ENCODE results near the gene ZNF71.

ZNF71 gene

DNA sequence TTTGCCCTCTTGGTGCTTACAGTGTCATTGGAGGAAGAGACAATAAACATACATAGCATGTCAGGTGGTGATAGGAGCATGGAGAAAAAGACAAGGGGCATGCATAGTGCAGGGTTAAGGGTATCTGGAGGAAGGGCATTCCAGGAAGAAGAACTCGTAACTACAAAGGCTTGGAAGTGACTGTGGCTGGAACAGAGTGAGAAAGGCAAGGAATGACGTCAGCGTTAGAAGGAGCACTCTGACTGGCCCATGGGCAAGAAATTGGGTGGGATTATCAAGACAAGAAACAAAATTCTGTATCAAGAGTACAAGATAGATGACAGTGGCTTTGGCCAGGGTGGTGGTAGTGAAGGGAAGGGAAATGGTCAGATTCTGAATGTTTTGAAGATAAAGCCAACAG lies 59.0 kb downstream of the ZNF71 start:
- TF ChIP-seq, protein P1, sequence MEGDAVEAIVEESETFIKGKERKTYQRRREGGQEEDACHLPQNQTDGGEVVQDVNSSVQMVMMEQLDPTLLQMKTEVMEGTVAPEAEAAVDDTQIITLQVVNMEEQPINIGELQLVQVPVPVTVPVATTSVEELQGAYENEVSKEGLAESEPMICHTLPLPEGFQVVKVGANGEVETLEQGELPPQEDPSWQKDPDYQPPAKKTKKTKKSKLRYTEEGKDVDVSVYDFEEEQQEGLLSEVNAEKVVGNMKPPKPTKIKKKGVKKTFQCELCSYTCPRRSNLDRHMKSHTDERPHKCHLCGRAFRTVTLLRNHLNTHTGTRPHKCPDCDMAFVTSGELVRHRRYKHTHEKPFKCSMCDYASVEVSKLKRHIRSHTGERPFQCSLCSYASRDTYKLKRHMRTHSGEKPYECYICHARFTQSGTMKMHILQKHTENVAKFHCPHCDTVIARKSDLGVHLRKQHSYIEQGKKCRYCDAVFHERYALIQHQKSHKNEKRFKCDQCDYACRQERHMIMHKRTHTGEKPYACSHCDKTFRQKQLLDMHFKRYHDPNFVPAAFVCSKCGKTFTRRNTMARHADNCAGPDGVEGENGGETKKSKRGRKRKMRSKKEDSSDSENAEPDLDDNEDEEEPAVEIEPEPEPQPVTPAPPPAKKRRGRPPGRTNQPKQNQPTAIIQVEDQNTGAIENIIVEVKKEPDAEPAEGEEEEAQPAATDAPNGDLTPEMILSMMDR (IDR thresholded peaks at IDR 0.05; ENCODE audit: insufficient read depth, low read length, missing control alignments), result no peak
- DNase-seq (ENCODE audit: low read depth, low spot score), result no peak
- CTCF ChIA-PET, result no interaction called here
- POLR2A ChIA-PET, result no interaction called here
- no peak overlapping the region for H3K4me3 ChIP-seq (ENCODE audit: low read depth, low read length)

DNA sequence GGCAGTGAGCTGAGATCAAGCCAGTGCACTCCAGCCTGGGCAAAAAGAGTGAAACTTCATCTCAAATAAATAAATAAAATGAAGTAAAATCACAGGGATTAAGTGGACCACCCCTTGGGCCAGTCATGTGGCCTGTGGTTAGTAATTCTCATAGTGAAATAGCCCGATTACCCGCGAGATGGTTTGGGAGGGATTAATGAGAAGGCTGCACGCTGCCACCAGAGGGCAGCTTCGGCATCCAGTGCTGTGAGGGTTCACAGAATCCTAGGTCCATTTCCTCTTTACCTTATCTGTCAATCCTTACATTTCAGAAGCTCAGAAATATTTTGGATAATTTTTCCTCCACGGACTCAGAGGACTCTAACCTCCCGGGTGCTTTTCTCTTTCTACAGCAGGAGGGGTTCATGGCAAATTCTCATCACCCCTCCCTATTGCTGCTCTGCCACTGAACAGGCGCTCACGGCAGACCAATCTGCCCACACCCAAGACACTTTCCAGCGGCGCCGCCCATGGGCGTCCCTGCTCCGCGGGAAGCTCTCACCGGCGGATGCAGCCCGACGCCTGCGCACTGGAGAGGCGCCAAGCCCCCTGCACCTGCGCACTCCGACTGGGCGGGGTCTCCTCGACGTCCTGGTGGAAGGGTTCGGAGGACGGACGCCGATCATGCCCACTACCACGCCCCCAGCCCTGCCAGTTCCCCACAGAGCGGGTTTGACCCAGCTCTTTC lies 65.4 kb downstream of the ZNF71 start:
- CTCF ChIA-PET, result no interaction called here
- DNase-seq (ENCODE audit: low read depth, low spot score), result no peak
- H3K4me3 ChIP-seq (ENCODE audit: low read depth, low read length), result no peak overlapping the region
- POLR2A ChIA-PET, result no interaction called here
- TF ChIP-seq, protein P1 (IDR thresholded peaks at IDR 0.05; ENCODE audit: insufficient read depth, low read length, missing control alignments), result no peak

DNA sequence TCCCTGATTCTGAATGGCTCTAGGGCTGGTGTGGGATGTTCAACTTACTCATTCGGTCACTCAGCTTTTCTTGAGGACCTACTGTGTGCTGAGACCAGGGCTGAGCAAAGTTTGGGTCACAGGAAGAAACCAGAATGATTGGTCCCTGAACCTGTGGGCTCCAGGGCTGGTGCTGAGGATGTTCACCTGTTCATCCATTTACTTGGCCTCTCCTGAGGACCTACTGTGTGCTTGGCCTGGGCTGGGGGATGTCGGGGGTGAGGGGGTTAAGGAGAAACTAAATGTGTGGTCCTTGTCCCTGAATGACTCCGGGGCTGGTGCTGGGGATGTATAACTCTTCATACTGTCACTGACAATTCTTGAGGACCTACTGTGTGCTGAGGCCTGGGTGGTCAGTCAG lies 66.1 kb downstream of the ZNF71 start:
- TF ChIP-seq, protein P1 (IDR thresholded peaks at IDR 0.05; ENCODE audit: insufficient read depth, low read length, missing control alignments), result no peak
- ChIA-PET POLR2A (no interaction called here), CTCF (no interaction called here)

DNA sequence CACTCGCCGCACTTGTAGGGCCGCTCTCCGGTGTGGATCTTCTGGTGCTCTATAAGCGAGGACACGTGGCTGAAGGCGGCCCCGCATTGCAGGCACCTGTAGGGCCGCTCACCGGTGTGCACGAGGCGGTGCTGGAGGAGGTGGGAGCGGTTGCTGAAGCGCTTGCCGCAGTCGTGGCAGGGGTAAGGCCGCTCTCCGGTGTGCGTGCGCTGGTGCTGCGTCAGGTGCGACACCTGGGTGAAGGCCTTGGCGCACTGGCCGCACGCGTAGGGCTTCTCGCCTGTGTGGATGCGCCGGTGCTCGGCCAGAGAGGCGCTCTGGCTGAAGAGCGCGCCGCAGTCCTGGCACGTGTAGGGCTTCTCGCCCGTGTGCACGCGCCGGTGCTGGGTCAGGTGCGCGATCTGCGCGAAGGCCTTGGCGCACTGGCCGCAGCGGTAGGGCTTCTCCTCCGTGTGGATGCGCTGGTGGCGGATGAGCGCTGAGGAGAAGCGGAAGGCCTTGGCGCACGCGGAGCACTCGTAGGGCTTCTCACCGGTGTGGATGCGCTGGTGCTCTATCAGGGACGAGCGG lies 68.9 kb downstream of the ZNF71 start:
- ChIA-PET CTCF (no interaction called here), POLR2A (no interaction called here)
- no peak for DNase-seq (ENCODE audit: low read depth, low spot score)
- no peak overlapping the region for H3K4me3 ChIP-seq (ENCODE audit: low read depth, low read length)
- TF ChIP-seq, protein P1 (IDR thresholded peaks at IDR 0.05; ENCODE audit: insufficient read depth, low read length, missing control alignments), result no peak

More for the DNA sequence above, 66.1 kb downstream of the ZNF71 start:
- no peak for DNase-seq (ENCODE audit: low read depth, low spot score)
- H3K4me3 ChIP-seq (ENCODE audit: low read depth, low read length), result no peak overlapping the region

DNA sequence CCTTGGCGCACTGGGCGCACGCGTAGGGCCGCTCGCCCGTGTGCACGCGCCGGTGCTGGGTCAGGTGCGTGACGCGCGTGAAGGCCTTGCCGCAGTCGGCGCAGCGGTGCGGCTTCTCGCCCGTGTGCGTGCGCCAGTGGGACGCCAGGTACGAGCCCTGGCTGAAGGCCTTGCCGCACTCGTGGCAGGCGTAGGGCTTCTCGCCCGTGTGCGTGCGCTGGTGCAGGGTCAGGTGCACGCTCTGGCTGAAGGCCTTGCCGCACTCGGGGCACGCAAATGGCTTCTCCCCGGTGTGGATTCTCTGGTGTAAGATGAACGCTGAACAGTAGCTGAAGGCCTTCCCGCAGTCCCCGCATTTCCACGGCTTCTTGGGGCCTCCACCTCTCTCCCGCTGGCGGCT lies 69.4 kb downstream of the ZNF71 start:
- TF ChIP-seq, protein P1 (IDR thresholded peaks at IDR 0.05; ENCODE audit: insufficient read depth, low read length, missing control alignments), result no peak
- H3K4me3 ChIP-seq (ENCODE audit: low read depth, low read length), result no peak overlapping the region
- ChIA-PET POLR2A (no interaction called here), CTCF (no interaction called here)
- no peak for DNase-seq (ENCODE audit: low read depth, low spot score)

DNA sequence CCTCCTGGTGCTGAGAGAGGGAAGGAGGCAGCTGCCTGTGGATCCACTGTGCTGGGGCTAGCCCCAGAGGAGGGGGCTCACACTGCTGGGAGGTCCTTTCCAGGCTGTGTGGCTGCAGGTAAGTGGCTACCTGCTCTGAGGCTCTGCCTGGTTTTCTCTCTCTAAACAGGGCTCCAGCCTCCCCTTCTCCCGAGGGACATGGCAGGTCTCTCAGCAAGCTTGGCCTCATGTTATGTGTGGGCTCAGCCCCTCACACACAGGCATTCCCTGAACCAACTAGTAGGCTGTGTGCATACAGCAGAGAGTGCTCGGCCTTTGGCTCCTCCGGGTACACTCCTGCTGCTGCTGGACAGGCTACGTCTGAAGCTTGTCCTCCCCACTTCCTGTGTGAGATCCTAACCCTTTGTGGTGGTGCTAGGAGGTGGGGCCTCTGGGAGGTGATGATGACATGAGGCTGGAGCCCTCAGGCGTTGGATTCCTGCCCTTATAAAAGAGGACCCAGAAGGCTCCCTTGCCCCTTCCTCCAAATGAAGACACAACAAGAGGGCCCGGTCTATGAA lies 72.3 kb downstream of the ZNF71 start:
- TF ChIP-seq, protein P1 (IDR thresholded peaks at IDR 0.05; ENCODE audit: insufficient read depth, low read length, missing control alignments), result no peak
- DNase-seq (ENCODE audit: low read depth, low spot score), result no peak
- no peak overlapping the region for H3K4me3 ChIP-seq (ENCODE audit: low read depth, low read length)
- POLR2A ChIA-PET, result no interaction called here
- CTCF ChIA-PET, result no interaction called here

All from AG04449 (cell line).